GM23248 (cell line): Measurements from ENCODE around the gene NBPF4.
"Not testable (repeated sequence)": the region's sequence is repeated elsewhere in the genome, so short reads cannot be mapped to it uniquely, and the experiment has no call there.

Source experiments
- EZH2 ChIP-seq: fragments of 200-600 bp; sonication (generic); IDR thresholded peaks from 2 replicates; pipeline ENCODE4 v1.6.1; 2018; ENCODE audit warnings: antibody characterized with exemption, mild to moderate bottlenecking; ENCODE audit not compliant: insufficient read depth, poor library complexity, severe bottlenecking
- EZH2phosphoT487 ChIP-seq: fragments of 200-600 bp; sonication (generic); IDR thresholded peaks from 2 replicates; pipeline ENCODE4 v1.6.1; 2018; ENCODE audit warnings: antibody characterized with exemption, moderate library complexity, mild to moderate bottlenecking, low read depth; ENCODE audit not compliant: insufficient read depth

DNA sequence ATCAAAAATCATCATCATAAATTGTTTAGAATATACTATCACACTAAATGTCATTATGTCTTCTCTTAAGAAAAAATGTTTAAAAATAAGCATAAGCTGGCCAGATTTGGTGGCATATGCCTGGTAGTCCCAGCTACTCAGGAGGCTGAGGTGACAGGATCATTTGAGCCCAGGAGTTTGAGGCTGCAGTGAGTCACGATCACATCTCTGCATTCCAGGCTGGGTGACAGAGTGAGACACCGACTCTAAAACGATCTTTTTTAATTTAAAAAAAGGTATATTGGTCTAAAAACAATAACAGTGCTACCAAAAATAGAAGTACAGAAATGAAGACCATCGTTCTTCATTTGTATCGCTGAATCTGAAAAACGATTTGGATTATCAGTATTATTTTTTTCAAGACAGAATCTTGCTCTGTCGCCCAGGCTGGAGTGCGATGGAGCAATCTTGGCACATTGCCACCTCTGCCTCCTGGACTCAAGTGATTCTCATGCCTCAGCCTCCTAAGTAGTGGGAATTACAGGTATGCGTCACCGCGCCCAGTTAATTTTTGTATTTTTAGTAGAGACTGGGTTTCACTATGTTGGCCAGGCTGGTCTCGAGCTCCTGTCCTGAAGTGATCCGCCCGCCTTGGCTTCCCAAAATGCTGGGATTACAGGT lies 26.2 kb downstream of the NBPF4 start:
- not testable (repeated sequence) for TF ChIP-seq EZH2, EZH2phosphoT487
